NCI-H82 treated with DMSO at 0.1 percent for 48 hours (cell line): ENCODE measurements around the gene RSF1.

ENCODE experiments used
- DNase-seq: peaks from one replicate; lab custom pipeline; 2025; ENCODE audit not compliant: unreplicated experiment; lab: John Stamatoyannopoulos, UW

The RSF1 gene

DNA sequence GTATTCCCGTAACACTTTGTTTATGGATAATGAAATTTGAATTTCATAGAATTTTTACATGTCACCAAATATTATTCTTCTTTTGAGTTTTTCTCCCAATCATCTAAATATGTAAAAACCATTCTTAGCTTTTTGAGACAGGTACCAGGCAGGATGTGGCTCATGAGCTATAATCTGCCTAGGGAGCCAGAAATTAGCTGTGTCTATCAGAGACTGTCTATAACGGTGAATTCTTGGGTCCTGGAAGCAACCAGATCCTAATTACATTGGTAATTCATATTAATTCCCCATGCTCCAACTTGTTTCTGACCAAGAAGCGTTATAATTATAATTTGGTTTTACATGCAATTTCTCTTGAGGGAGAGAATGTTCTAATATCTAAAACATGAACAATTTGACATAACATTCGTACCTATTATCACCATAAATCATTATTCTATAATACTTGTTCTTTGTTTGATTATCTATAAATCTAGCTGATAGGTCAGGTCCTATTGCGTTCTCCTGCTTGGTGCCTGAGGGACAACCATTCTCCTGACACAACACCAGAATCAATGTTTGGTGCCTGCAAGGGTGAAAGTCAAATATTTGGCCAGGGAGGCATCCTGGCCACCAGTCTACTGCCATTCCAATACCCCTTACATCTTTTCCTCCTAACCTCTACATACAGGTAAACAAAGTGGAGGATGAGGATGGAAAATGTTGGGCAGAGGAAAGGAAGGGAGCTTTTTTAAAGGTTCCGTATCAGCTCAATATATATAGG, 69.9 kb downstream of the RSF1 start:
- no peak for DNase-seq

DNA sequence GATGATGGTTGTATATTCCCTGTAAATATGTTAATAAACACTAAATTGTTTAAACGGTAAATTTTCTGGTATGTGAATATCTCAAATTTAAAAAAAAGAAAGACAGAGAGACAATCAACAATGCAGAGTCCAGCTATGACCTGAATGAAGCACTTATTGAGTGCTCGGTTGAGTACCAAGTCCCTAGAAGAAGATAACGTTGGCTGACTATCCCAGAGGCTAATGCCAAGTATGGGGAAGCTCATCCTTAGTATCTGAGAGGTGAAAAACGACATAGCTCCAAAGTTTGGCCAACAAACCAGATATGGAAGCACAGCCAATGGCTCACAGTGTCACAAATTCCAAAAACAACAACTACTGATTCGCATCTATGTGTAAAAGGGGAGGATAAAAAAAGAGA, 71.3 kb downstream of the RSF1 start:
- DNase-seq: no peak

DNA sequence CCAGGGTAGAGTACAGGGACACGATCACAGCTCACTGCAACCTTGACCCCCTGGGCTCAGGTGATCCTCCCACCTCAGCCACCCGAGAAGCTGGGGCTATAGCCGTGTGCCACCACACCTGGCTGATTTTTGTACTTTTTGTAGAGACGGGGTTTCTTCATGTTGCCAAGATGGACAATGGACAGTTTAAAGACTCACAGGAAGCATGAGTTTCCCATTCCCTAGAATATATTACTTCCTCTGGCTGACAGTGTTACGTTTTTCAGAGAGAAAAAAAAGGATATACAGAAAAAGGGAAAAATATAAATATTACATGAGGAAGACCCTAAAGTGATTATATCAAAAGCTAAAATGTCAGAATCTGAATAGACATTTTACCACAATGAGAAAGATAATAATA, 72.3 kb downstream of the RSF1 start:
- DNase-seq: no peak

DNA sequence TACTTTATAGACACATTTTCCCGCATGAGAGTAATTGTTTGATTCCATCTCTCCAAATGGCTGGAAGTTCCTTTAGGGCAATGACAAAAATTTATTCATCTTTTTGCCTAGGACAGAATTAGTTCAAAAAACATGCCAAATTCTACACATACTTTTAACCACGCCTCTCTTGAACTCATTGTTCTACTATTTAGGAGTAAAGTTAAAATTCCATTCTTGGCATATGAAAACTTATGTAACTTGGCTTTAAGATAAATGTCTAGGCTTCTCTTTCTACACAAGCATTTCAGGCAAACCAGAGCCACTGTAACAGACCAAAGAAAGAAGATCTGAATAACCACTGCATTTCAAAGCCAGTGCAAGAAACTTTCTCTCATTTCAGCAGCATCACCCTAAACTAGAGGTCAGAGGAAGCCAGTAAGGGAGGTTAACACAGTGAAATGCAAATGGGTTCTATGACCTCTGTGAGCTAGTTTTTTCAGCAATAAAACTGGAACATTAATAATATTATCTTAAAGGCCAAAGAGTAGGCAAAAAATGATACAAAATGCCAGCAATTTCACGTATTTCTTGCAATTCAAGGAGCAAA, 73.0 kb downstream of the RSF1 start:
- no peak for DNase-seq

DNA sequence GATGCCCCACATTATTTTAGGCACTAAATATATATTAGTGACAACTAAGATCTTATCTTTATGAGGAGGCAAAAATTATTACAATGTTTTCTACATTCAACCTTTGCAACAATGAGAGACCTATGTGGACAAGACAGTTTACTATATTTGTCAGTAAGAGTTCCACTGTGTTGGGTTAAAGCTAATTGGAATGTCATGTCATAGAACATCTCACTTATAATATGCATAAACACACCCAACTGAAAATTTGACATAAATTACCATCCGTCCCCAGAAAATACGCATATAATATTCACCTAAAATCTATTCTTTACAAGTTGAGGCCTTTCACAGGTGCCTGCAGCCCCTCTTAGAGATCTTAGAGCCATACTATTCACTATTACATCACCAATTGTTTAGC, 84.0 kb downstream of the RSF1 start:
- DNase-seq: no peak

DNA sequence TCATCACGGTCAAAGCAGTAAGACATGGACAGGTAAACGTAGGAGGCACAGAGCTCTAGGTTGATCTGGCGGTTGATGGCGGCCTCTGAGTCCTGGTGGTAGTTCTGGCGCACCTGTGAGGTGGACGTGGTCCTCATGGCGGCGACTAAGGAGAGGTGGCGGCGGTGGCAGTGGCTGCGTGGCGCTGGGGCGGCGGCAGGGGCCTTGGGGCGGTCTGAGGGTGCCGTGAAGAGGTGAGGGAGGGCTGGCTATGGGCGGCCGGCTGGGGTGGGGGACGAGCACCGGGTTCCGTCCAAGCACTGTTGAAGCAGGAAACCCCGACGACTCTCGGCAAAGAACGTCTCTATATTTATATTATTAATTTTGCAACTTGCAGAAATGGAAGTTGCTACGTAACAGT, 85.6 kb downstream of the RSF1 start:
- DNase-seq: no peak

DNA sequence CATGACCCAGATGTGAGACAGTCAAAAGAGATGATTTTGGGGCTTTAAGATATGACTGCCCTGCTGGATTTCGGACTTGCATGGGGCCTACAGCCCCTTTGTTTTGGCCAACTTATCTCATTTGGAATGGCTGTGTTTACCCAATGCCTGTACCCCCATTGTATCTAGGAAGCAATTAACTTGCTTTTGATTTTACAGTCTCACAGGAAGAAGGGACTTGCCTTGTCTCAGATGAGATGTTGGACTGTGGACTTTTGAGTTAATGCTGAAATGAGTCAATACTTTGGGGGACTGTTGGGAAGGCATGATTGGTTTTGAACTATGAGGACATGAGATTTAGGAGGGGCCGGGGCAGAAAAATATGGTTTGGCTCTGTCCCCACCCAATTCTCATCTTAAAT, 88.4 kb downstream of the RSF1 start:
- no peak for DNase-seq

DNA sequence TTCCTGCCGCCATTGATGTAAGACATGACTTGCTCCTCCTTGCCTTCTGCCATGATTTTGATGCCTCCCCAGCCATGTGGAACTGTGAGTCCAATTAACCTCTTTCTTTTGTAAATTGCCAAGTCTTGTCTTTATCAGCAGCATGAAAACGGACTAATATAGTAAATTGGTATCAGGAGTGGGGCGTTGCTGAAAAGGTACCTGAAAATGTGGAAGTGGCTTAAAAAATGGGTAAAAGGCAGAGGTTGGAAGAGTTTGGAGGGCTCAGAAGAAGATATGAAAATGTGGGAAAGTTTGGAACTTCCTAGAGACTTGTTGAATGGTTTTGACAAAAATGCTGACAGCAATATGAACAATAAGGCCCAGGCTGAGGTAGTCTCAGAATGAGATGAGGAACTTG, 89.7 kb downstream of the RSF1 start:
- no peak for DNase-seq

DNA sequence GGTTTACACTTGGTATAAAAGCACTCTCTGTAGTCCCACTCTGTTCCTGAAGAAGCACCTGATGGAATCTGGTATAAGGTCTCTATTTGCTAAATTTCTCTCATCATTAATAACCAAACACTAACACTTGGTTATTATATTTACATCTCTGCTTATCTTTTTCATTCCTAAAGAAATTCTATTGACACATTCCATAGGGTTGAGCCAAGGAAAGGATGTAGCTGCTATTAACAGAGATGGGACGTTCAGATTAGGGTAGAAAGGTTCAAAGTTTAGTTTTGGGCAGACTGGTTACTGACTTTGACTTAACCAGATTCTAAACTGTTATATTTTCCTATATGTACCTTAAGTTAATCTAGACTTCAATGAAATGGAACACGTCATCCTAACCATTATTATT, 91.5 kb downstream of the RSF1 start:
- DNase-seq: no peak

DNA sequence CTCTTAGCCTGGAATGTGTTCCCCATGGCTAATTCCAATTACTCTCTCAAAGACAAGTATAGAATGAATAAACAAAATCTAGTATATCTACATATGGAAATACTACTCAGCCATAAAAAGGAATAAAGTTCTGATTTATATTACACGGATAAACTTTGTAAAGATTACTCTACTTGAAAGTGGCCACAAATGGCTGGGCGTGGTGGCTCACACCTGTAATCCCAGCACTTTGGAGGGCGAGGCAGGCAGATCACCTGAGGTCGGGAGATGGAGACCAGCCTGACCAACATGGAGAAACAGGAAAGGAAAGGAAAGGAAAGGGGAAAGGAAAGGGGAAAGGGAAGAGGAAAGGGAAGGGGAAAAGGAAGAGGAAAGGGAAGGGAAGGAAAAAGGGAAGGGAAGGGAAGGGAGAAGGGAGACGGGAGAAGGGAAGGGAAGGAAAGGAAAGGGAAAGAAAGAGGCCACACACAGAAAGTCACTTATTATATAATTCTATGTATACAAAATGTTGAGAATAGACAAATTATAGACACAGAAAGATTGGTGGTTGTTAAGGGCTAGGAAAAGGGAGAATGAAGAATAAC, 92.2 kb downstream of the RSF1 start:
- DNase-seq: no peak

DNA sequence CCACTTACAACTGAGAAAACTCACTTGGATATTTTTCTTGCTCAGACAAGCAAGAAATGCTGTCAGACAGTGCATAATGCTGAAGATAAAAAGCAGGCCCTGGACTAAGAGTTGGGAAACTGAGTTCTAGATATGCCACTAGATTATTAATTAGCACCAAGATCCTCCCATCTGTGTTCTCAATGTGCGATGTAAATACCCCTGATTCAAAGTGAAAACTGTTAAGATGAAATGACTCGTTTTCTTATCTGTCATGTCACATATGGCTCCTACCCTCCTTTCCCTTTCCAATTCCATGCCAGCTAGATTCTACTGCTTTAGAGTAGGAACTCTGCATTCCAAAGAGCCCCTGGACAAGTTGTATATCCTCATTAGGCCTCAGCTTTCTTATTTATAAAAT, 94.0 kb downstream of the RSF1 start:
- DNase-seq: no peak

DNA sequence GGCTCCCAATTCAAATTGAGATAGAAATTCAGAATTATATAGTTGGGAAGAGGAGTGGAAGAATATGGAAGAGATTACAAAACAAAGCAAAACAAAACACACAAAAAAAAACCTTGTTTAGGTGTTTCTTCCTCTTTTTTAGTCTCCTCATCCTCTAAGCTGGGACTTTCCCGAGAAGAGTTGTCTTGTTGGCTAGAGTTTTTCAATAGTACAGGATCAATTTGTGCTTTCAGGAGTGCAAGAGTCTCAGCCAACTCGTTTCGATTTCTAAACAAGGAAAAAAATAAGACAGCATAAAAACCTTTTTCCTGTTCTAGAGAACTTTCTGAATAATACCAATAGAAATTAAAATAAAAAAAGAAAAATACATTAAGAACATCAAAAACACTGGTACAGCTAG, 95.1 kb downstream of the RSF1 start:
- DNase-seq: no peak

DNA sequence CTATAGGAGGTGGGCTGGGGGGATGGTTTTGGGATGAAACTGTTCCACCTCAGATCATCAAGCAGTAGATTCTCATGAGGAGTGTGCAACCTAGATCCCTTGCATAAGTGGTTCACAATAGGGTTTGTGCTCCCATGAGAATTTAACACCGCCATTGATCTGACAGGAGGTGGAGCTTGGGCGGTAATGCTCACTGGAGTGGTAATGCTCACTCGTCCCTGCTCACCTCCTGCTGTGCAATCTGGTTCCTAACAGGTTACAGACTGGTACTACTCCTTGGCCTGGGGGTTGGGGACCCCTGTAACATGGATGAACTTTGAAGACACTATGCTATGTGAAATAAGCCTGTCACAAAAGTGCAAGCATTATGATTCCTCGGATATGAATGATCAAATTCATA, 95.9 kb downstream of the RSF1 start:
- DNase-seq: no peak

DNA sequence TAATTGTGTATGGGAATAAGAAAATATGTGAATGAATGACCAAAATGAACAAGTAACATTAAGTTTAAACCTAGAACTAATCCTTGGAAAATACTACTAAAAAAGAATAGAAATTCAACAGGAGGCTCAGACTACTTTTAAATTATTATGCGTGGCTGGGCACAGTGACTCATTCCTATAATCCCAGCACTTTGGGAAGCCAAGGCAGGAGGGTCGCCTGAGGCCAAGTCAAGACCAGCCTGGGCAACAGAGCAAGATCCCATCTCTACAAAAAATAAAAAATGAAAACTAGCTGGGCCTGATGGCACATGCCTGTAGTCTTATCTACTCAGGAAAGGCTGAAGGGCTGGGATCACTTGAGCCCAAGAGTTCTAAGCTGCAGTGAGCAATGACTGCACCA, 97.5 kb downstream of the RSF1 start:
- no peak for DNase-seq

DNA sequence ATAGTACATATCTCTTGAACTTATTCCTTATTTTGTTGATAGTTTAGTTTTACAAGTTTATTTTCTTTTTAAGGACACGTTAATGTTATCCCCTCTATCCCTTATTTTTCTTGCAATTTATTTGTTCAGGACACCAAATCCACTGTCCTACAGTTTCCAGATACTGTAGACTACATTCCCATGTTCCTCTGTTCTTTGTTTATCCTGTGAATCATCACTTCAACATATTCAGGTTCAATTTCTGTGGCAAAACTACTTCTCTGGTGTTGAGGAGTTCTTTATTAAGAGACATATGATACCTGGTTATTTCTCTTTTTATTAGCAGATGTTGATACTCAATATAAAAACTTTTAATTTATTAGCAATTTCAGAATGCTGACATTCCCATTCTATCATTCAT, 110.2 kb downstream of the RSF1 start:
- DNase-seq: no peak

DNA sequence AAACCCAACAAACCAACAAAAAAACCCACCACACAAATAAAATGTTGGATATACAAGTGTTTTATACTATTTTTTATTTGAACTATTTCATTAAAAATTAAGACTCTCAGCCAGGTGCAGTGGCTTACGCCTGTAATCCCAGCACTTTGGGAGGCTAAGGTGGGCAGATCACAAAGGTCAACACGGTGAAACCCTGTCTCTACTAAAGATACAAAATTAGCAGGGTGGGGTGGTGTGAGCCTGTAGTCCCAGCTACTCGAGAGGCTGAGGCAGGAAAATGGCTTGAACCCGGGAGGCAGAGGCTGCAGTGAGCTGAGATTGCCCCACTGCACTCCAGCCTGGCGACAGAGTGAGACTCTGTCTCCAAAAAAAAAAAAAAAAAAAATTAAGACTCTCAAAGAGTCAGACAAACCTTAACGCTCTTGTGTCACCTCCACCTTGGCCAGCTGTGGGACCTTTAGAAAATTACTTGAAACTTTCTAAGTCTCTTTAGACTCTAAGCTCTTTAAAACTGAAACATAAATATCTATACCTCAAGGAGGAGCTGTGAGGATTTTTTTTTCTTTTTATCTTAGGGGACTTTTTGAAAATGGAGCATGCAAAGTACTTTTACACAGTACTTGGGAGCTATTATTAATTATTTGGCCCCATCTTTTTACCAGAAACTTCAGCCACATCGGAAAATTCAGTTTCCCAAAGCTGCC, 114.5 kb downstream of the RSF1 start:
- DNase-seq: no peak

DNA sequence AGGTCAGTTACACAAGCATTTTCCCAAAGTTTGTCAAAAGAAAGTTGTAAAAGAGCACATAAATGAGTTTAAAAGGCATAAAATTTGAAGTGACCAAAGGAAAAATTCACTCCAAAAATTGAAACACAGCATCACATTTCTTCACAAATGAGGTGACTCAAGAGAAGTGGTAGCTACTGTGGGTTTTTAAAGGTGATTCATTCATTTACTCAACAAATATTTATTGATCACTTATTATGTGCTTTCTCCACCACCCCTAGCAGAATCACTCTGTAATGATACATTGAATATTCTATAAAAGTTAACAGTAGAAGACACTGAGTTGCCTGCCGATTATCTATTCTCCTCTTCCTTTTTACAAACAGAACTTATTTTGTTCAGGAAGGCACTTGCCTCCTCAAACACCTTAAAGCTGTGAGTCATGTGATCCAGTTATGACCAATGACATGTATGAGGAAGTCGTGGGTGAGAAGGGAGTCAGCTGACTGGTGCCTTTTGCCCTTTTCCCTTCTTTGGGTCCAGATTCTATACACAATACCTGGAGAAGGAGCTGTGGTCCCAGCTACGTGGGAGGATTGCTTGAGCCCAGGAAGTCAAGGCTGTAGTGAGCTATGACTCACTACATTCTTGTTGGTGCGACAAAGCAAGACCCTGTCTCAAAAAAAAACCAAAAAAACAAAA, 115.2 kb downstream of the RSF1 start:
- DNase-seq: no peak

DNA sequence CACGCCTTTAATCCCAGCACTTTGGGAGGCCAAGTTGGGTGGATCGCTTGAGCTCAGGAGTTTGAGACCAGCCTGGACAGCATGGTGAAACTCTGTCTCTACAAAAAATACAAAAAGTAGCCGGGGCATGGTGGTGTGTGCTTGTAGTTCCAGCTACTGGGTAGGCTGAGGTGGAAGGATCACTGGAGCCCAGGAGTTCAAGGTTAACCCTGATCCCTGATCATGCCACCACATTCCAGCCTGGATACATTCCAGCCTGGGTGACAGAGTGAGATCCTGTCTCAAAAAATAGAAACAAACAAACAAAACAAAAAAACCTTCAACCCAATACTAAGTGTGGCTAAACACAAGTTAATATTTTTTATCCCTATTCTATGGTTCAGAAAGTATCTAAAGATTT, 116.5 kb downstream of the RSF1 start:
- no peak for DNase-seq

DNA sequence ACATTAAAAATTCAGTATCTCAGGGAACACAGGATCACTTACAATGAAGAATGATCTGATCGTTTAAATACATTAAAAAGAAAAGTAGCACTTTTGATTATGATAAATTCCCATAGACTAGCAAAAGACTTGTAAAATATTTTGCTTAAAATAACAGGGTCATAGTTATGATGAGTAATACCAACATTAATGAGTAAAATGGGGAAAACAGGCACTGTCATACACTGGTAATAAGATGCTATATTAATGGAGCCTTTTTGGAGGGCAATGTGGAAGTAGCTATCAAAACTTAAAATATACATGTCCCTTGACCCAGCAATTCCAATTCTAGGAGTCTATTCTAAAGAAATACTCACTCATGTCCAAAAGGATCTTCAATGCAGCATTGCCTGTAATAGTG, 121.1 kb downstream of the RSF1 start:
- no peak for DNase-seq

DNA sequence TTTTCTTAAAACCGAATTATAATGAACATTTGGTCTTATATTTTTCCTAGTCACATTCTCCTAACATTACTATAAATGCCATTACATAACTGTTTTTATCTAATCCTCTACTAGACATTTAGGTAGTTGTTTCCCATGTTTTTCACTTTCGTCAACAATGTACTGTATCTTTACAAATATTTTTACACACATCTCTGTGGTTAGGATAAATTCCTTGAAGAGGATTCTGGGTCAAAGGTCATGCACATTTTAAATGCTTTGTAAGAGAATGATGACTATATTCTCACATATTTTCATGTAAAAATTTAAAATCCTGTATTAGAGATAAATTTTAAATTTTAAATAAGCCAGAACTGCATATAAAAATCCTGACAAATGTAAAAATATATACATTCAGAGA, 121.6 kb downstream of the RSF1 start:
- DNase-seq: no peak

DNA sequence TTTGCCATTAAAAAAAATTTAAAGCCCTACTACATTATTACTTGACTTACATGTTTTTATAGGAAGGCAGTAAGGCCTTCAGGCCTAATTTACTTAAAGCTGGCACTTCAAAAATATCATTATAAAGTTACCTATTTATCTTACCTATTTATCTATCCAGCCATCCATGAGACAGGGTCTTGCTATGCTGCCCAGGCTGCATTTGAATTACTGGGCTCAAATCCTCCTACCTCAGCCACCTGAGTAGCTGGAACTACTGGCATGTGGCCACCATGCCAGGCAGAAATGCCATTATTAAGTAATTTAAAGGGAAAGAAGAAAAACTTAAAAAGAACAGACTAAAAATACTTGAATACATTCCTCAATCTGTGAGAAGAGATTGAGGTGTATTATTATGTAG, 122.7 kb downstream of the RSF1 start:
- no peak for DNase-seq

DNA sequence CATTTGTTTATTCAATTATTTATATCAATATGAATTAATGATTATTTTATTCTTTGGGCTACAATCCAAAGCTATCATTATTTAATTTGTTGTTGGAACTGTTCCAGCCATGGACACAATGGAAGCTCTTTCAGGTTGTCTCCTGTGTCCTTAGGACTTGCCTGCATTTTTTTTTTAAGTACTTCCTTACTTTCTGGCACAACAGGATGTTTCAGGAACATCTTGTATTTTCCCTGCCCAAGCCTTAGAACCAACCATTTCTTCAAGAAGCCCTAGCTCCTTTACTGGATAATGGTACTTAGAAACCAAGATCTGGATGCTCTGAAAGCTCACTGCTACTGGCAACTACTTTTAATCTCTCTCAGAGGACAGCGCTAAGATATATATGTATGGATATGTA, 125.1 kb downstream of the RSF1 start:
- DNase-seq: no peak
